Body of pancreas (tissue), 4 donors: Measurements from ENCODE around the gene ZMPSTE24.

Experiments used
- POLR2A ChIP-seq, 3 donors: fragments of 450-650 bp; IDR thresholded peaks; one replicate each; pipeline ENCODE4 v1.6.1; 2016; ENCODE audit warnings: antibody characterized with exemption in 3 of 3, mild to moderate bottlenecking in 2 of 3
- TF ChIP-seq, protein P1 (sequence below), 7 experiments: fragments of 450-650 bp in 4 of 7; fragments of 200-600 bp in 3 of 7; sonication (generic) in 3 of 7; IDR thresholded peaks; one replicate each; pipeline ENCODE4 v1.5.1; 2016 to 2019; ENCODE audit warnings: antibody characterized with exemption in 7 of 7

DNA sequence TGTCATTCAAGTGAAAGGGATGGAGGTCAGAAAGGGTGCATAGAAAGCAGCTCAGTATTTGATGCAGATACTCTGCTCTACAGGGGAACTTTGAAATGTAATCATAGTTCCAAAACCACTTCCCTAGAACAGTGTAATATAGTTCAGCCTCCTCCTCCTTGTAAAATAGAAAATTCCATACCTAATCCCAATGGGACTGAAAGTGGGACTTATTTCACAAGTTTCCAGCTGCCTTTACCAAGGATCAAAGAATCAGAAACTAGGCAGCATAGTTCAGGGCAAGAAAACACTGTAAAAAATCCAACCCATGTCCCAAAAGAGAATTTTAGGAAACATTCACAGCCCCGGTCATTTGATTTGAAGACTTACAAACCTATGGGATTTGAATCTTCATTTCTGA lies 18.4 kb upstream of the ZMPSTE24 start:
- TF ChIP-seq, protein P1, sequence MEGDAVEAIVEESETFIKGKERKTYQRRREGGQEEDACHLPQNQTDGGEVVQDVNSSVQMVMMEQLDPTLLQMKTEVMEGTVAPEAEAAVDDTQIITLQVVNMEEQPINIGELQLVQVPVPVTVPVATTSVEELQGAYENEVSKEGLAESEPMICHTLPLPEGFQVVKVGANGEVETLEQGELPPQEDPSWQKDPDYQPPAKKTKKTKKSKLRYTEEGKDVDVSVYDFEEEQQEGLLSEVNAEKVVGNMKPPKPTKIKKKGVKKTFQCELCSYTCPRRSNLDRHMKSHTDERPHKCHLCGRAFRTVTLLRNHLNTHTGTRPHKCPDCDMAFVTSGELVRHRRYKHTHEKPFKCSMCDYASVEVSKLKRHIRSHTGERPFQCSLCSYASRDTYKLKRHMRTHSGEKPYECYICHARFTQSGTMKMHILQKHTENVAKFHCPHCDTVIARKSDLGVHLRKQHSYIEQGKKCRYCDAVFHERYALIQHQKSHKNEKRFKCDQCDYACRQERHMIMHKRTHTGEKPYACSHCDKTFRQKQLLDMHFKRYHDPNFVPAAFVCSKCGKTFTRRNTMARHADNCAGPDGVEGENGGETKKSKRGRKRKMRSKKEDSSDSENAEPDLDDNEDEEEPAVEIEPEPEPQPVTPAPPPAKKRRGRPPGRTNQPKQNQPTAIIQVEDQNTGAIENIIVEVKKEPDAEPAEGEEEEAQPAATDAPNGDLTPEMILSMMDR (IDR thresholded peaks at IDR 0.05): no peak
- TF ChIP-seq POLR2A (IDR thresholded peaks at IDR 0.05): no peak
